ENCODE data around the gene RCAN2. TPM values are rescaled to one million over a fixed set of nuclear protein-coding genes. Genes with fewer than 3 reads are reported as not detected.

RCAN2 gene
- polyA plus RNA-seq, 3 donors: 14.8 to 22.4 (median 22.4) TPM

Other genes starting within 250 kb of the RCAN2 start
- 1 to 10 TPM; 6.3 to 8.1 (median 7.5) TPM for gene CYP39A1, start 161.4 kb upstream of the RCAN2 start, polyA plus RNA-seq (ENCODE audit: insufficient read length in 3 of 3)
- 10 to 100 TPM; 29.1 to 75.2 (median 59.1) TPM for gene SLC25A27, start 161.5 kb upstream of the RCAN2 start, polyA plus RNA-seq (ENCODE audit: insufficient read length in 3 of 3)
- 1 to 10 TPM; 1.6 to 3.8 (median 2.0) TPM for gene TDRD6, start 196.4 kb upstream of the RCAN2 start, polyA plus RNA-seq (ENCODE audit: insufficient read length in 3 of 3)
- 1 to 10 TPM; 2.4 to 3.2 (median 2.7) TPM for gene PLA2G7, start 243.9 kb upstream of the RCAN2 start, polyA plus RNA-seq (ENCODE audit: insufficient read length in 3 of 3)

Measured in renal pelvis (tissue), 3 donors.